Stimulated activated effector memory CD8-positive, alpha-beta T cell treated with anti-CD3 and anti-CD28 coated beads, Interleukin-12 subunit alpha, Interleukin-12 subunit beta, amount 100 ng/mL, for 72 hours (primary cell): ENCODE data around the gene EXOSC7.
"Not testable (repeated sequence)": the region's sequence is repeated elsewhere in the genome, so short reads cannot be mapped to it uniquely, and the experiment has no call there.

ENCODE experiments used
- ATAC-seq: fragments of 150-1000 bp; cut with Tn5 transposase; 2 replicates; pipeline ENCODE4 v1.10.0; 2021
- DNase-seq, 2 donors: peaks; one replicate each; pipeline ENCODE4 v3.0.0; 2021 to 2022; ENCODE audit warnings: low spot score in 2 of 2
- H3K27ac Mint-ChIP-seq: one replicate; pipeline ENCODE4 v1.8.0; 2022; ENCODE audit warnings: mild to moderate bottlenecking, mixed read lengths
- H3K36me3 Mint-ChIP-seq: one replicate; pipeline ENCODE4 v1.8.0; 2022; ENCODE audit warnings: mild to moderate bottlenecking, mixed read lengths
- H3K4me1 Mint-ChIP-seq: one replicate; pipeline ENCODE4 v1.8.0; 2022; ENCODE audit warnings: mixed read lengths
- H3K4me3 Mint-ChIP-seq: one replicate; pipeline ENCODE4 v1.8.0; 2022; ENCODE audit warnings: mild to moderate bottlenecking, mixed read lengths
- H3K9me3 Mint-ChIP-seq: one replicate; pipeline ENCODE4 v1.8.0; 2022; ENCODE audit warnings: mixed read lengths

Gene EXOSC7

DNA sequence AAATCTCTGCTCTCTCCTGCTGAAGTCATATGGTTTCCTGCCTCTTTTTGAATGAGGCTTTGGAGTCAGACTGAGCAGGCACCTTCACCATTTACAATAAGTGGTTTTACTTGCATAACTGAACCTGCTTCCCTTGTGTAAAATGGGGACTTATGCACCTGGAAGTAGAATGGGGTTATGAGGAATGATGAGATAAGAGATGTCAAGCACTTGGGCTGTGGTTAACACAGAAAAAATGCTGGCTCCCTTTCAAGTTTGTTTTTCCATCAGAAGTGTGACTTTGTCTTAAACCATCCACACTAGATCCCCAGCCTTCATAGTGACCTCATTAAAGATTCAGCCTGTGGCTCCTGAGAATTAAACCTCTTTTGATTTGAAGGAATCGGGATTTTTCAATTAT is 5.2 kb downstream of the EXOSC7 start:
- no peak for DNase-seq
- H3K27ac Mint-ChIP-seq = peak overlapping the region; percentile 46
- no peak for ATAC-seq
- peaks cover 68% of the 10 kb centered on the region for H3K4me1 Mint-ChIP-seq
- no peak overlapping the region for H3K4me3 Mint-ChIP-seq
- H3K36me3 Mint-ChIP-seq = peaks cover 13% of the 10 kb centered on the region
- H3K9me3 Mint-ChIP-seq = no peaks in the 10 kb centered on the region

DNA sequence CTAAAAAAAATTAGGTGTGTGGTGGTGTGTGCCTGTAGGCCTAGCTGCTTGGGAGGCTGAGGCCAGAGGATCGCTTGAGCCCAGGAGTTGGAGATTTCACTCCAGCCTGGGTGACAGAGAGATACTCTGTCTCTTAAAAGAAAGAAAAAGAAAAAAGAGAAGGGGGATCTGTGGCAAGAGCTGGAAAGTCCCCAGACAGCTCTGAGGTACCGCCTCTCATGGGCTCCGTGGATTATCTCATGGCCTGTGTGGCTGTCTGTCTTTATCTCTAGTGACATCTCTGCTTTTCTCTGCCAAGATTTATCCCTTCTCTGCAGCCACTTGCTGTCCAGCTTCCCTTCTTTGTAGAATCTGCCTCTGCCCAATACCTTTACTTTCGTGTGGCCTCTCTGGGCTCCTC is 5.7 kb downstream of the EXOSC7 start:
- peaks cover 65% of the 10 kb centered on the region for H3K4me1 Mint-ChIP-seq
- H3K36me3 Mint-ChIP-seq = peaks cover 9% of the 10 kb centered on the region
- H3K27ac Mint-ChIP-seq = peak overlapping the region; percentile 46
- peak overlapping the region; percentile 10 for H3K4me3 Mint-ChIP-seq
- no peak for DNase-seq
- no peaks in the 10 kb centered on the region for H3K9me3 Mint-ChIP-seq
- ATAC-seq = peak; percentile 39

DNA sequence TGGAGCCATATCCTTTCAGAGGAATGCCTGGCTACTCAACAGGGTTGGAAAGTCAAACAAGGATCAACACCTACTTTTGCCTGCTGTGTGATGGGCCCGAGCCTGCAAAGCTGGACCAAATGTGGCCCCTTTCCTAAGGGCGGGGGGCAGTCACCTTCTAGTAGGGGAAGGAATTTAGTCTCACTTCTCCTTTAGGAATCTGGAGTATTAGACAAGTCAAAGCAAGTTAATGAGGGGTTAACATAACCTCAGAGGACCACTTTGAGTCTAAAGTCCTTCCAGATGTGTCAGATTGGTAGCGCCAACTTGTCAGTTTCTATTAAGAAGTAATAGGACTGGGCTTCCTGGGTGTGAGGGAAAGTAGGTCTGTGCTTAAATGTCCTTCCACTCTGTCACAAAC is 6.8 kb downstream of the EXOSC7 start:
- DNase-seq (no peak), ATAC-seq (no peak)
- H3K4me1 Mint-ChIP-seq = peaks cover 72% of the 10 kb centered on the region
- peak overlapping the region; percentile 46 for H3K27ac Mint-ChIP-seq
- peaks cover 13% of the 10 kb centered on the region for H3K36me3 Mint-ChIP-seq
- no peak overlapping the region for H3K4me3 Mint-ChIP-seq
- H3K9me3 Mint-ChIP-seq = no peaks in the 10 kb centered on the region

DNA sequence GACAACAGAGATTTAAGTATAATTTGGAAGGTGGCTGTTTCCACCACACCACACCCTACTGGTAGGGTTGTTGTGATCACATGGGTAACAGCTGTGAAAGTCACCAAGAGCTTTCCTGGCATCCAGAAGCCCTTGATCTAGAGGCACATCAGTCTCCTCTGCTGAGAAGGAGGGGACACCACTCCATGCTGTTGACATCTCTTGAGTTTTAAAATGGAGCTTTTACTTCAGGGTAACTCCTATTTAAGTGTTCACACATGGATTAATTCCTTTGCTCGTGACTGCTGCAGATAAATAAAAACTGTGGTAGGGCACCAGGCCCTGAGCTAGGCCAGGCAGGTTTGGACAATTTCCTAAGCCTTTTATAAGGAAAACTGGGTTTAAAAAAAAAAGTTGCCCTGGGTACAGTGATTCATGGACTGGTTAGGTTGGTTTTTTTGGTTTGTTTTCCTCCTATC is 7.5 kb downstream of the EXOSC7 start:
- Mint-ChIP-seq H3K4me3 (no peak overlapping the region), H3K9me3 (no peaks in the 10 kb centered on the region), H3K36me3 (peaks cover 13% of the 10 kb centered on the region), H3K4me1 (peaks cover 72% of the 10 kb centered on the region), H3K27ac (peak overlapping the region; percentile 46)
- no peak for ATAC-seq
- no peak for DNase-seq

DNA sequence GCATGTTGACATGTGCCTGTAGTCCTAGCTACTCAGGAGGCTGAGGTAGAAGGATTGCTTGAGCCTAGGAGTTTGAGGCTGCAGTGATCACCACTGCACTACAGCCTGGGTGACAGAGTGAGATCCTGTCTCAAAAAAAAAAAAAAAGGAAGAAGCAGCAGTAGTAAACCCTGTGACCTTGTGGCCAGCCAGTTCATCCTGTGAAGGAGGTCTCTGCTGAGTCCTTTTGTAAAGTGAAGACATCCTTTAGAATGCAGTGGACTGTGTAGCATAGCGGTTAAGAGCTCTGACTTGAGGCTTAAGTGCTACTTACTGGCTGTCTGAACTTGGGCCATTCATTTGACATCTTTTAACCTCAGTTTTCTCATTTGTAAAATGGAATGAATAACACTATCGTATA is 8.3 kb downstream of the EXOSC7 start:
- DNase-seq (no peak), ATAC-seq (peak; percentile 59)
- H3K36me3 Mint-ChIP-seq = peaks cover 13% of the 10 kb centered on the region
- H3K27ac Mint-ChIP-seq = no peak overlapping the region
- peaks cover 72% of the 10 kb centered on the region for H3K4me1 Mint-ChIP-seq
- no peaks in the 10 kb centered on the region for H3K9me3 Mint-ChIP-seq
- H3K4me3 Mint-ChIP-seq = no peak overlapping the region

DNA sequence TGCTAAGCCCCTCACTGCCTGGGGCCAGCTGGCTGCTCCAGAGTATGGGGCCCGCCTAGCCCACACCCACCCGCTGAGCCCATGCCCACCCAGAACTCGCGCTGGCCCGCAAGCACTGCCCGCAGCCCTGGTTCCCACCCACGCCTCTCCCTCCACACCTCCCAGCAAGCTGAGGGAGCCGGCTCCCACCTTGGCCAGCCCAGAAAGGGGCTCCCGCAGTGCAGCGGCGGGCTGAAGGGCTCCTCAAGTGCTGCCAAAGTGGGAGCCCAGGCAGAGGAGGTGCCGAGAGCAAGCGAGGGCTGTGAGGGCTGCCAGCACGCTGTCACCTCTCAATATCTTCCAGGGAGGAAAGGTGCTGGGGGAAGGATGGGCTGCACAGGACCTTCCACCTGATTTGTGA is 10.3 kb downstream of the EXOSC7 start:
- Mint-ChIP-seq H3K36me3 (peaks cover 28% of the 10 kb centered on the region), H3K4me1 (peaks cover 63% of the 10 kb centered on the region)
- ATAC-seq, H3K27ac Mint-ChIP-seq, H3K4me3 Mint-ChIP-seq, DNase-seq, H3K9me3 Mint-ChIP-seq: not testable (repeated sequence)

DNA sequence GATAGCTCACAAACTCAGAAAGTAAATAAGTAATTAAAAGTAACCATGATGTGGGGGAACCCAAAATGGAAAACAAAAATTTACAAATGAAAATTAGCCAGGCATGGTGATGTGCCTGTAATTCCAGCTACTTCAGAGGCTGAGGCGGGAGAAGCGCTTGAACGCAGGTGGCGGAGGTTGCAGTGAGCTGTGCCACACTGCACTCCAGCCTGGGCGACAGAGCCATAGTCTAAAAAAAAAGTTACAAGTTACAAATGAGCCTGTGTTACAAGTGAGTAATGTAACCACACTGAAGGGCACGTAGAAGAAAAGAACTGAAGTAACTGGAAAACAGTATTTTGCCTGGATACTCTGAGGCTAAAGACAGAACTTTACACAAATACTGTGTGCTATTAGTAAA is 11.3 kb downstream of the EXOSC7 start:
- H3K36me3 Mint-ChIP-seq = peaks cover 37% of the 10 kb centered on the region
- no peak overlapping the region for H3K4me3 Mint-ChIP-seq
- H3K4me1 Mint-ChIP-seq = peaks cover 57% of the 10 kb centered on the region
- no peak for DNase-seq
- ATAC-seq = no peak
- H3K27ac Mint-ChIP-seq = peak overlapping the region; percentile 63
- no peaks in the 10 kb centered on the region for H3K9me3 Mint-ChIP-seq

DNA sequence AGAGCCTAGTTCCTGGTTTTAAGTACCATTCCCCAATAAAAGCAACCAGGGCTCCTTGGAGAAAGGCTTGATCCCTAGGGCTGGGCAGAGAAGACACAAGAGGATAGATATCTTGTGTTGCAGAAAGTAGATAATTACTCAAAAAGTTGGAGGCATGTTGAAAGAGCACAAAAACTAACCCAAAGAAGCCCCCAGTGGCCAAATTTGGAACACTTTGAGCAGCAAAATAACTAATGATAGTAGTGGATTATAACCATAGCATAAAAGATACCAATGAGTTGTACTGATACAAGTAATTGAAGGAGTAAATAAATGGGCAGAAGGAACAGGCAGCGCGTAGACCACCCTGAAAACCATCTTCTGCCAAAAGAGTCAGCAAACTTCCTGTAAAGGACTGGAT is 12.0 kb downstream of the EXOSC7 start:
- DNase-seq (no peak), ATAC-seq (no peak)
- peaks cover 45% of the 10 kb centered on the region for H3K36me3 Mint-ChIP-seq
- no peaks in the 10 kb centered on the region for H3K9me3 Mint-ChIP-seq
- H3K4me1 Mint-ChIP-seq = peaks cover 49% of the 10 kb centered on the region
- H3K4me3 Mint-ChIP-seq = no peak overlapping the region
- H3K27ac Mint-ChIP-seq = peak overlapping the region; percentile 63

DNA sequence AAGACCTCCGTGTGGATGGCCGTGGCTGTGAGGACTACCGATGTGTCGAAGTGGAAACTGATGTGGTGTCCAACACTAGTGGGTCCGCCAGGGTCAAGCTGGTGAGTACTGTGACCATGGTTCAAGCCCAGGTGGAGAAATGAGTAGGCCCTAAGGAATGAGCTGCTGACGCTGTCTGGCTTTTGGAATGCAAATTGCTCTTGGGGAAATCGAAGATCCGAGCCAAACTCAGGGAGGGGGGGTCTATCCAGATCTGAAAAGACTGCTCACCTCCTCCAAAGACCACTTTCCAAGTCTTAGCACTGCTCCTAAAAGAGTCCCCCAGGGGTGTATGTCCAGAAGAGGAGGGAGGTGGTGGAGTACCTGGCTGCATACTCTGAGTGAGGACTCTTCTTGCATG is 13.1 kb downstream of the EXOSC7 start:
- peaks cover 44% of the 10 kb centered on the region for H3K4me1 Mint-ChIP-seq
- H3K9me3 Mint-ChIP-seq = no peaks in the 10 kb centered on the region
- no peak overlapping the region for H3K4me3 Mint-ChIP-seq
- peaks cover 55% of the 10 kb centered on the region for H3K36me3 Mint-ChIP-seq
- no peak for ATAC-seq
- no peak for DNase-seq
- H3K27ac Mint-ChIP-seq = no peak overlapping the region

DNA sequence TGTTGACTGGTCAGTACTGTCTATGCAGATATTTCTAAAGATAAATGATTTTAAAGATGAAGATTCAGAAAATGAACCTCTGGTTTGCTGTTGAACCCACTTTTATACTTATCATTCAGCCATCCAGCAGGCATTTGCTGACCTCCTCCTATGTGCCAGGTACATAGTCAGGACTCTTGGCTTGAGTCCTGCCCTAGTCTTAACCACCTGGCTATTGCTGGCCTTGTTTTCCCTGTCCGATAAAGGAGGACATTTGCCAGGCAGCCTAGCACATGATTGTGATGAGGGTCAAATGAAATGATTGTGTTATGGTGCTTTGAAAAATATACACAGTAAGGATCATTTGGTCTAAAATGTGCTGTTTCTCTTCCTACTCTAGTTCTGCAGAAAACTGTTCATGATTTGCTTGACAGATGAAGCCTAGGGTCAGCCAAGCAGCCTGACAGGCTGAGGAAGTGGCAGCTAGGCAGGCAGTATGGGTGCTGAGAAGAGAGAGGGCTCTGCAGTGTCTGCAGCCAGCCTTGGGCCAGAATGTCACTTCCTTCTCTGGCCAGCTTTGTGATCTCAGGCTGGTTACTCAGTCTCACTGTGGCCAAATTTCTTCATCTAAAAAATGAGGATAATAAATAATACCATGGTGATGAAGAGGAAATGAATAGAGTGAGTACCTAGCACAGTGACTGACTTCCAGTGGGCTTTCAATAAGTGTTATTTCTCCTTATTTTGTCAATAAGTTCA is 13.8 kb downstream of the EXOSC7 start:
- H3K36me3 Mint-ChIP-seq = peaks cover 62% of the 10 kb centered on the region
- no peak for ATAC-seq

DNA sequence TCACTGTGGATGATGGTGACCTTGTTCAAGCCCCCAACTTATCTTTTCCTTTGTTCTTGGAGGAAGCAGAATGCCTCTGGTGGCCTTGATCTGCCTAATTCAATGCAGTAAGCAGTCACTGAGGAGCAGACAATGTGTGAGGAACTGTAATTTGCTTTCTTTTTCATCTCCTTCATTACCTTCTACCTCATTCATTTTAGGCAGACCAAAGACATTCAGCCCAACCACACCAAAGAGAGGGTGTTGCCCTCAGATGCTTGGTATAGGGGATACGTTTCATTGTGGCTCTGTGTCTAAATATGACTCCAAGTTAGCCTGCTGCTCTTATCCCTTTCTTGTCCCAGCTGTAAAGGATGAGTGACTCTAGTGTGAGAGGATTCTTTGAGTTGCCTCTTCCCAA is 15.3 kb downstream of the EXOSC7 start:
- ATAC-seq = no peak
- DNase-seq = no peak
- peaks cover 56% of the 10 kb centered on the region for H3K4me1 Mint-ChIP-seq
- H3K27ac Mint-ChIP-seq = peak overlapping the region; percentile 36
- peaks cover 72% of the 10 kb centered on the region for H3K36me3 Mint-ChIP-seq
- no peaks in the 10 kb centered on the region for H3K9me3 Mint-ChIP-seq
- H3K4me3 Mint-ChIP-seq = no peak overlapping the region

More for the DNA sequence above, 13.8 kb downstream of the EXOSC7 start:
- Mint-ChIP-seq H3K4me1 (peaks cover 47% of the 10 kb centered on the region), H3K9me3 (no peaks in the 10 kb centered on the region), H3K4me3 (no peak overlapping the region), H3K27ac (no peak overlapping the region)
- no peak for DNase-seq

DNA sequence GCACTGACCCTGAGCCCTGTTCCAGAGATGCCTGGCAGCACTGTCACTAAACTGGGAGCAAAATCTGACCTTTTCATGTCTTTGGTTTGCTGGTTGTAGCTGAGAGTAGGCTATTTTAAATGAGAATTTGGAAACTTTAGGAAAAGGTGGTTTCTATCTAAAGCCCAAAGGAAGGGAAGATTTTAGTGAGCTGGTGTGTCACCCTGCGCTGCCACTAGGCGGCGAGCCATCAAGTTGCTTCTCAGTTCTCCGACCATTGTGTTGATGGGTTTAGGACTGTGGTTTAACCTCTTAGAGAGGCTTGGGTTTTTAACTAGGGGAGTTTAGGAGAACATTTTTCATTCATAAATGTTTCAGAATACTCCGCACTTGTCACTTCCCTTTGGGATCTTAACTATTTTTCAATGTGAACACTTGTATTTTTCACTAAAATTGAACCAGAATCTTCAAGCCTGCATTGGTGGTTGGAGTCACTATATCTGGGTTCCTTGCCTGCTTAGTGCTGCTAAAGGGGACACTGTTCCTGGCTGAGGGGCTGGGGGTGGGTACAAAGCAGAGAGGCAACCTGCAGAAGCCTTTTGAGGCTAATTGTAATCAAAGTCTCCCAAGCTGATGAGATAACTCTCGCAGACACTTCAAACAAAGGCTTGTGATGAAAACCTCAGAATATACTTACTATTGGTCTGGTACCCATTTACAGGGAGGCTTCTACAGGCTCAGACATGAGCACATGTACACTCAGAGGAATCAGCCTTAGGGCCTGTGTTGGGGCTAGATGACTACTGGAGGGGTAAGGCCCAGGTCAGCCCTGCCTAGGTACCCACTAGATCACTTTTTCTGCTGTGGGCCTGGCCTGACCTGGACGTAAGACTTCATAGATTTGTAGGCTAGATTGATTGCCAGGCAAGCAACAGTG is 16.8 kb downstream of the EXOSC7 start:
- H3K36me3 Mint-ChIP-seq = peaks cover 79% of the 10 kb centered on the region
- peaks cover 48% of the 10 kb centered on the region for H3K4me1 Mint-ChIP-seq
- DNase-seq = no peak
- ATAC-seq = no peak
- H3K9me3 Mint-ChIP-seq = no peaks in the 10 kb centered on the region
- H3K27ac Mint-ChIP-seq = peak overlapping the region; percentile 68
- no peak overlapping the region for H3K4me3 Mint-ChIP-seq

DNA sequence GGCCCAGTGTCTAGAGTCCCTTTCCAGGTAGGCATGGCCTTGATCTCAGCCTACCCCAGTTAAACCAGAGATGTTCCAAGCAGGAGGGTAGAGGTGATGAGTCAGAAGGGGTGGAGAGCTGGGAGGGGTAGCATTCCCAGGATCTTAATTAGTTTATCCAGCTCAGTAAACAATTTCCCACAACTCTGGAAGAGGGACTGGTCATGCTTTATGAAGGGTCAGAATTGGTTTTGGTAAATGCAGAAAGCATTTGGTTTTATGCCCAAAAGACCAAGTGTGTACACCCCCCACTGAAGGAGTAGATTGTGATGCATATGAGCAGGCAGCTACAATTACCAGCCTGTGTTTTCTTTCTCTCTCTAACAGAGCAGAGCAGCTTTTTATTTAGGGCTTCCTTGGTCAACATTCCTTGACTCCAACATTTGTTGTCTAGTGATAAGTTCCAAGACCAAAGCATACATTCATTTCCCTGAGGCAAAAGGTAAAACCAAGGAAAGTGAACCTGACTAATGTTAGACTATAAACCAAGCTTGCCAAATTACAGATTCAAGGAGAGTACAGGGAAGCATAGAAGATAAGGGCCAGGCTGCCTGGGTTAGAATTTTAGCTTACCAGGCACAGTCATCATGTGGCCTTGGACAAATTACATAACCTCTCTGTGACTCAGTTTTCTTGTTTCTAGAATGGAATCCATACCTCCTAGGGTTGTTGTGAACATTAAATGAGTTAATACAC is 17.6 kb downstream of the EXOSC7 start:
- peak; percentile 19 for ATAC-seq
- Mint-ChIP-seq H3K36me3 (peaks cover 88% of the 10 kb centered on the region), H3K27ac (peak overlapping the region; percentile 68), H3K4me1 (peaks cover 40% of the 10 kb centered on the region), H3K4me3 (no peak overlapping the region), H3K9me3 (no peaks in the 10 kb centered on the region)
- no peak for DNase-seq

DNA sequence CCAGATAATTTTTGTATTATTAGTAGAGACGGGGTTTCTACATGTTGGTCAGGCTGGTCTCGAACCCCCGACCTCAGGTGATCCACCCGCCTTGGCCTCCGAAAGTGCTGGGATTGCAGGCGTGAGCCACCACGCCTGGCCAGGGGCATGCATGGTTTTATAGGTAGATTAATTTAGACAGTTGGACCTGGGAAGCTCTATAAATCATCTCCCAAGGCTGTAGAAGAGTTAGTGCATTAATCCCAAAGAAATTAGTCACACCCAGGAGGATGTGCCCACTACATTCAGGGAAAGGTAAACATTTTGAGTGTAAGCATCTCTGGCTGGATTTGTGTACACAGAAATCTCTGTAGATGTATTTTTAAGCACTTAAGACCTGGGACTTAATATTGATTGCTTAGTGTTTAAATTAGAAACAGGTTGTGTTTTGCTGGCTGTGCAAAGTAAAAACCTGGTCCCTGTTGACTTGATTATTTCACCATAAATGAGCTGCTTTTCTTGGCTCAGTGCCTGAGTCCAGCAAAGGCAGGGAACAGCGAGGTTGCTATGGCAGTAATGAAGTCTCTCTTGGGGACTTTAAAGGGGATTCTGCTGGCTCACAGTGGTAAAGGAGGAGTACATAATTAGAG is 19.2 kb downstream of the EXOSC7 start:
- Mint-ChIP-seq H3K4me1 (peaks cover 33% of the 10 kb centered on the region), H3K27ac (peak overlapping the region; percentile 5), H3K36me3 (peaks cover 99% of the 10 kb centered on the region), H3K4me3 (no peak overlapping the region), H3K9me3 (no peaks in the 10 kb centered on the region)
- ATAC-seq (no peak), DNase-seq (no peak)

DNA sequence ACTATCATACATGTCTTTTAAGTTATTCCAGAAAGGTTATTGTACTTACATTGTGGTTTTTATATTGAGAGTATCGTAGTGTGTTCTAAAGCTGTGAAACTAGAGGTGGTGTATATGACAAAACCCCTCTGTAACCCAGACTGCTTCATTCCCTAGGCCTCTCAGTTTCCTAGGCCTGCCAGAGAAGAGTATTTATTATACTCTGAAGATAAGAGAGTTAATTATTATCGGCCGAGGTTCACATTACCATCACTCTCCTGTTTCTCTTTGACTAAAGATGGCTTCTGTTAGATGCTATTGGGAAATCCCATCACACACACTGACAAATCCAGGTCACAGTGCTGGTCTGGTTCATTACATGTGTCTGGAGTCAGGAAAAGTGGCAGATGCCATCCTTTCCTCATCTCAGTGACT is 20.5 kb downstream of the EXOSC7 start:
- Mint-ChIP-seq H3K4me1 (peaks cover 26% of the 10 kb centered on the region), H3K4me3 (no peak overlapping the region), H3K36me3 (peaks cover 98% of the 10 kb centered on the region), H3K27ac (peak overlapping the region; percentile 5), H3K9me3 (no peaks in the 10 kb centered on the region)
- no peak for DNase-seq
- peak; percentile 69 for ATAC-seq
